HCT116 (cell line): Measurements from ENCODE around the gene BPIFB6. TPM values are rescaled to one million over a fixed set of nuclear protein-coding genes. Genes with fewer than 3 reads are reported as not detected.

ENCODE experiments used
- ATAC-seq: fragments of 200-7000 bp; cut with Tn5 transposase; 2 replicates; pipeline ENCODE4 v1.9.1; 2020; ENCODE audit warnings: mild to moderate bottlenecking, moderate library complexity
- BruUV-seq: library from RNA; stranded (reverse); fragments of 400-500 nt; replicated peaks from 2 replicates; lab custom pipeline; 2021; lab: Mats Ljungman, UMichigan
- CTCF ChIA-PET: fragments of 300-600 bp; sonication (Branson Sonifier 250); formaldehyde crosslinking; loops from one replicate; lab custom pipeline; 2021; ENCODE audit warnings: antibody characterized with exemption; lab: Charles Lee
- POLR2A ChIA-PET: fragments of 300-600, 350-600 bp; sonication (Branson Sonifier 250); formaldehyde crosslinking; loops from one replicate; lab custom pipeline; 2021; ENCODE audit warnings: antibody characterized with exemption; lab: Charles Lee
- RAD21 ChIA-PET, 2 experiments: fragments of 300-600 bp; sonication (Branson Sonifier 250); formaldehyde crosslinking; loops; one replicate each; lab custom pipeline; 2023; ENCODE audit warnings: low total read pairs in 2 of 2; ENCODE audit not compliant: uncharacterized antibody in 2 of 2, unreplicated experiment in 2 of 2, low non-redundant PET in 1 of 2; lab: Charles Lee
- DNase-seq: peaks from one replicate; pipeline ENCODE4 v3.0.0-alpha.2; 2010; ENCODE audit warnings: low read depth, low spot score
- H2AFZ ChIP-seq: fragments of 200-600 bp; shearing (Covaris generic), sonication (generic); 2 replicates; pipeline ENCODE4 v1.6.1; 2017; ENCODE audit warnings: low read depth, mixed run types, mixed read lengths, antibody characterized with exemption, low read length; ENCODE audit not compliant: poor library complexity, severe bottlenecking
- H3K27ac ChIP-seq: 2 replicates; pipeline ENCODE4 v1.5.1; 2012; ENCODE audit warnings: low read depth, low read length
- H3K27me3 ChIP-seq: fragments of 200-600 bp; sonication (generic); 2 replicates; pipeline ENCODE4 v1.6.1; 2016; ENCODE audit warnings: mixed run types, low read length, mixed read lengths; ENCODE audit not compliant: insufficient read depth
- H3K36me3 ChIP-seq, 2 experiments: fragments of 200-500 bp in 1 of 2; fragments of 200-600 bp in 1 of 2; sonication (Bioruptor generic) in 1 of 2; sonication (generic) in 1 of 2; 2 replicates each; pipeline versions ENCODE4 v1.5.1 to v1.6.1; 2014 to 2016; ENCODE audit warnings: low read length in 2 of 2, inconsistent platforms in 1 of 2, mixed read lengths in 1 of 2, mixed run types in 1 of 2; ENCODE audit not compliant: insufficient read depth in 2 of 2, control insufficient read depth in 1 of 2
- H3K4me1 ChIP-seq, 2 experiments: fragments of 200-600 bp in 1 of 2; sonication (generic) in 1 of 2; 2 replicates each; pipeline versions ENCODE4 v1.5.1 to v1.6.1; 2012 to 2017; ENCODE audit warnings: low read length in 2 of 2, inconsistent platforms in 1 of 2, mild to moderate bottlenecking in 1 of 2, mixed read lengths in 1 of 2, mixed run types in 1 of 2, moderate library complexity in 1 of 2; ENCODE audit not compliant: insufficient read depth in 2 of 2, control insufficient read depth in 1 of 2
- H3K4me2 ChIP-seq: fragments of 200-600 bp; sonication (generic); 2 replicates; pipeline ENCODE4 v1.6.1; 2017; ENCODE audit warnings: mixed run types, low read length, mixed read lengths
- H3K4me3 ChIP-seq, 2 experiments: fragments of 200-600 bp in 1 of 2; sonication (generic) in 1 of 2; replicated peaks in 1 of 2; 2 replicates each; pipeline ENCODE4 v1.5.1; 2011 to 2016; ENCODE audit warnings: low read length in 2 of 2, control low read depth in 1 of 2, low read depth in 1 of 2, mild to moderate bottlenecking in 1 of 2, mixed read lengths in 1 of 2, mixed run types in 1 of 2
- H3K79me2 ChIP-seq: fragments of 200-600 bp; sonication (generic); 2 replicates; pipeline ENCODE4 v1.6.1; 2017; ENCODE audit warnings: mild to moderate bottlenecking, mixed run types, low read length, moderate library complexity, mixed read lengths; ENCODE audit not compliant: insufficient read depth
- H3K9ac ChIP-seq: fragments of 200-600 bp; sonication (generic); 2 replicates; pipeline ENCODE4 v1.6.1; 2016; ENCODE audit warnings: low read length, mixed read lengths
- H3K9me2 ChIP-seq: fragments of 200-600 bp; sonication (generic), shearing (Covaris generic); 2 replicates; pipeline ENCODE4 v1.6.1; 2017; ENCODE audit warnings: mixed run types, mild to moderate bottlenecking, moderate library complexity; ENCODE audit not compliant: insufficient read depth
- H3K9me3 ChIP-seq, 2 experiments: fragments of 200-500 bp in 1 of 2; fragments of 200-600 bp in 1 of 2; sonication (Bioruptor generic) in 1 of 2; sonication (generic) in 1 of 2; 2 replicates each; pipeline ENCODE4 v1.6.1; 2014 to 2017; ENCODE audit warnings: low read length in 2 of 2, mixed read lengths in 2 of 2, inconsistent platforms in 1 of 2, low read depth in 1 of 2, mild to moderate bottlenecking in 1 of 2, mixed run types in 1 of 2, moderate library complexity in 1 of 2; ENCODE audit not compliant: control insufficient read depth in 1 of 2, insufficient read depth in 1 of 2
- H4K20me1 ChIP-seq: fragments of 200-600 bp; sonication (generic), shearing (Covaris generic); 2 replicates; pipeline ENCODE4 v1.6.1; 2017; ENCODE audit warnings: mixed run types, mild to moderate bottlenecking, moderate library complexity; ENCODE audit not compliant: insufficient read depth
- ATF3 ChIP-seq: IDR thresholded peaks from 2 replicates; pipeline ENCODE4 v1.6.1; 2012
- CBX3 ChIP-seq: IDR thresholded peaks from 2 replicates; pipeline ENCODE4 v1.6.1; 2012; ENCODE audit warnings: low read depth
- CEBPB ChIP-seq: IDR thresholded peaks from 2 replicates; pipeline ENCODE4 v1.6.1; 2012; ENCODE audit warnings: low read depth
- CTCF ChIP-seq, 3 experiments: fragments of 200-600 bp in 1 of 3; sonication (generic) in 1 of 3; IDR thresholded peaks in 2 of 3; conservative IDR thresholded peaks in 1 of 3; 2 replicates each; pipeline ENCODE4 v1.5.1; 2012 to 2017; ENCODE audit warnings: low read depth in 2 of 3, low read length in 2 of 3, antibody characterized with exemption in 1 of 3, borderline replicate concordance in 1 of 3, control low read depth in 1 of 3, mild to moderate bottlenecking in 1 of 3, mixed read lengths in 1 of 3, mixed run types in 1 of 3, moderate library complexity in 1 of 3; ENCODE audit not compliant: insufficient read depth in 1 of 3
- EGR1 ChIP-seq: IDR thresholded peaks from 2 replicates; pipeline ENCODE4 v1.6.1; 2012; ENCODE audit warnings: low read depth
- EZH2 ChIP-seq: fragments of 200-600 bp; sonication (generic); IDR thresholded peaks from 2 replicates; pipeline ENCODE4 v1.6.1; 2017; ENCODE audit warnings: antibody characterized with exemption, mixed run types
- EZH2phosphoT487 ChIP-seq: fragments of 200-600 bp; IDR thresholded peaks from 2 replicates; pipeline ENCODE4 v1.6.1; 2018; ENCODE audit warnings: antibody characterized with exemption, borderline replicate concordance
- FOSL1 ChIP-seq: IDR thresholded peaks from 2 replicates; pipeline ENCODE4 v1.6.1; 2012; ENCODE audit warnings: low read depth
- JUND ChIP-seq: IDR thresholded peaks from 2 replicates; pipeline ENCODE4 v1.6.1; 2012
- POLR2A ChIP-seq: IDR thresholded peaks from 2 replicates; pipeline ENCODE4 v1.7.0; 2011; ENCODE audit warnings: borderline replicate concordance; ENCODE audit not compliant: insufficient read depth, insufficient read length; ENCODE audit errors: extremely low read depth
- POLR2AphosphoS5 ChIP-seq: IDR thresholded peaks from 2 replicates; pipeline ENCODE4 v1.6.1; 2011; ENCODE audit warnings: mild to moderate bottlenecking, low read depth, low read length, moderate library complexity
- RAD21 ChIP-seq: IDR thresholded peaks from 2 replicates; pipeline ENCODE4 v1.6.1; 2012; ENCODE audit warnings: low read depth, mild to moderate bottlenecking
- REST ChIP-seq: IDR thresholded peaks from 2 replicates; pipeline ENCODE4 v1.6.1; 2012; ENCODE audit warnings: low read depth
- SIN3A ChIP-seq: IDR thresholded peaks from 2 replicates; pipeline ENCODE4 v1.6.1; 2012; ENCODE audit warnings: low read depth
- TCF7L2 ChIP-seq: IDR thresholded peaks from 2 replicates; pipeline ENCODE4 v1.7.0; 2011; ENCODE audit warnings: borderline replicate concordance, inconsistent platforms; ENCODE audit not compliant: insufficient read depth, insufficient read length; ENCODE audit errors: extremely low read depth
- YY1 ChIP-seq: IDR thresholded peaks from 2 replicates; pipeline ENCODE4 v1.6.1; 2011; ENCODE audit warnings: low read length, low read depth, moderate library complexity, mild to moderate bottlenecking; ENCODE audit not compliant: insufficient replicate concordance; ENCODE audit errors: extremely low read depth
- ZFX ChIP-seq: fragments of 450-650 bp; IDR thresholded peaks from 2 replicates; pipeline ENCODE4 v1.6.1; 2017
- intact Hi-C: fragments of 100-400 bp; cut with micrococcal nuclease; formaldehyde crosslinking; loops from 2 replicates; pipeline ENCODE4 v1.10.0; 2022
- total RNA-seq: library from RNA; stranded (reverse); gene quantifications from one replicate; pipeline ENCODE4 v1.2.1, GENCODE V29; 2021; ENCODE audit not compliant: unreplicated experiment

BPIFB6 gene
- total RNA-seq, 1 experiment from 2014 or later, result not detected

GRCh38 chr20:32987044-32987825 is 44.2 kb upstream of the BPIFB6 start:
- no peaks in the 10 kb centered on the region for H3K36me3 ChIP-seq
- no peak for DNase-seq
- CTCF ChIA-PET, result no interaction called here
- H3K4me2 ChIP-seq, result no peak overlapping the region
- H3K9ac ChIP-seq, result no peak overlapping the region
- intact Hi-C loops, result no loop called here
- no peaks in the 10 kb centered on the region for H3K27me3 ChIP-seq
- H2AFZ ChIP-seq, result no peak overlapping the region
- H3K79me2 ChIP-seq, result no peaks in the 10 kb centered on the region
- RAD21 ChIA-PET, result no interaction called here
- no peaks in the 10 kb centered on the region for H3K9me3 ChIP-seq
- BruUV-seq, result no TSS peak
- H3K4me1 ChIP-seq, result peaks cover 0 to 5% of the 10 kb centered on the region in 2 experiments; a peak in 1 of 4 replicates
- no peaks in the 10 kb centered on the region for H3K9me2 ChIP-seq
- POLR2A ChIA-PET, result no interaction called here
- H3K27ac ChIP-seq, result no peak overlapping the region
- H3K4me3 ChIP-seq, result no peak overlapping the region
- no peaks in the 10 kb centered on the region for H4K20me1 ChIP-seq
- TF ChIP-seq CTCF (IDR thresholded peaks at IDR 0.05 in 2 of 3, conservative IDR thresholded peaks at IDR 0.05 in 1 of 3; ENCODE audit: borderline replicate concordance in 1 of 3, insufficient read depth in 1 of 3, low read depth in 2 of 3, low read length in 2 of 3) (no peak), POLR2AphosphoS5 (no peak), YY1 (no peak), ATF3 (no peak), CBX3 (no peak), REST (no peak), EZH2phosphoT487 (no peak), TCF7L2 (no peak), ZFX (no peak), CEBPB (no peak), EZH2 (no peak), SIN3A (no peak), JUND (no peak), EGR1 (no peak), POLR2A (no peak), FOSL1 (no peak), RAD21 (no peak)
- ATAC-seq, result no peak
